Urinary bladder (tissue), 4 donors: ENCODE data around the gene CHCHD6. TPM values are rescaled to one million over a fixed set of nuclear protein-coding genes. Genes with fewer than 3 reads are reported as not detected.

Experiments
- DNase-seq: peaks from one replicate; pipeline ENCODE4 v3.0.0-alpha.2; 2015; ENCODE audit errors: extremely low spot score
- H3K27ac ChIP-seq: one replicate; pipeline ENCODE4 v1.5.1; 2013; ENCODE audit warnings: low read depth, mild to moderate bottlenecking, moderate library complexity
- H3K36me3 ChIP-seq: one replicate; pipeline ENCODE4 v1.6.1; 2013; ENCODE audit warnings: mild to moderate bottlenecking, moderate library complexity; ENCODE audit not compliant: insufficient read depth
- H3K4me1 ChIP-seq: one replicate; pipeline ENCODE4 v1.6.1; 2013; ENCODE audit warnings: mild to moderate bottlenecking, moderate library complexity; ENCODE audit not compliant: insufficient read depth
- H3K4me3 ChIP-seq: one replicate; pipeline ENCODE4 v1.5.1; 2013; ENCODE audit warnings: low read depth, low read length
- WGBS: extraction: QIAGEN DNeasy Blood & Tissue Kit; methylation state at CpG from one replicate; pipeline ENCODE4 v1.1.7; 2013; 5-methylcytosine and 5-hydroxymethylcytosine counted together
- polyA plus RNA-seq: library from polyadenylated mRNA; stranded (reverse); fragments of 200-250 nt; gene quantifications from one replicate; pipeline ENCODE4 v1.2.3, GENCODE V29; 2013
- total RNA-seq: library from RNA; depleted of rRNA; stranded (reverse); fragments of >200 nt; gene quantifications from one replicate; pipeline ENCODE4 v1.2.3, GENCODE V29; 2014
- donor health status: healthy with polysubstance abuse.
- donor health status: healthy.

Gene CHCHD6
- total and polyA plus RNA-seq, 2 donors, result 5.4 to 20.9 TPM

DNA sequence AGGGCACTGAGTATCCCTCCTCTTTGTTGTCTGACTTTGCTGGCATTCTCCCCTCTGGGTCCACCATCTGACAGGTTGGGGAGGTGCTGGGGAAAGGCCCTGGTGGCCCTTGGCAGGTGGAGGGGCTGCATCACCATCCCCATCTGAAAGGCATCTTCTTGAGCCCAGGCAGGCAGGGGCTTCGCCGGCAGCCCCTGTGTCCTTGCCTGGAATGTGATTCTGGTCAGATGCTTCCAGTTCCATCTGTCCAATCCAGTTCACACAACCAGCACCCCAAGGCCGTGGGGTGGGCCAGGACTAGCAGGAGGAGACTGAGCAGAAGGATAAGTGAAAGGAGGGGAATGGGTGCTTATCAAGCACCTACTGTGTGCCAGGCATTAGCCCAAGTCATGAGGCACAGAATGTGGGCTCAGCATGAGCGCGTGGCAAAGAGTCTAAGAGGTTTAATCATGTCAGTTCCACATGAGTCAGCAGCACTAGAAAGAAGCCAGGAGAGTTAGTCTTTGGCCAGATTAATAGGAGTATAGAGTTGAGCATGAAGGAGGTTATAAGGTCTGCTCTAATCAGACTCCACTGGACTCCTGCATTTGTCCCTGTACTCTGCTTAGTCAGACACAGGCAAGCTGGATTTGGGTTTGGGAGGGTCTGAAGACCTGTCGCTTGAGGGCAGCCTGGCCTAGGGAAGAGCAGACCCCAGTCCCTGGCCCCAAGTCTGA, 38.7 kb upstream of the CHCHD6 start:
- WGBS, result 75% methylated on average over 6 of the region's 6 CpGs
- no peak for DNase-seq
- Histone ChIP-seq H3K36me3 (no peaks in the 10 kb centered on the region), H3K4me3 (no peak overlapping the region), H3K4me1 (no peaks in the 10 kb centered on the region), H3K27ac (no peak overlapping the region)

DNA sequence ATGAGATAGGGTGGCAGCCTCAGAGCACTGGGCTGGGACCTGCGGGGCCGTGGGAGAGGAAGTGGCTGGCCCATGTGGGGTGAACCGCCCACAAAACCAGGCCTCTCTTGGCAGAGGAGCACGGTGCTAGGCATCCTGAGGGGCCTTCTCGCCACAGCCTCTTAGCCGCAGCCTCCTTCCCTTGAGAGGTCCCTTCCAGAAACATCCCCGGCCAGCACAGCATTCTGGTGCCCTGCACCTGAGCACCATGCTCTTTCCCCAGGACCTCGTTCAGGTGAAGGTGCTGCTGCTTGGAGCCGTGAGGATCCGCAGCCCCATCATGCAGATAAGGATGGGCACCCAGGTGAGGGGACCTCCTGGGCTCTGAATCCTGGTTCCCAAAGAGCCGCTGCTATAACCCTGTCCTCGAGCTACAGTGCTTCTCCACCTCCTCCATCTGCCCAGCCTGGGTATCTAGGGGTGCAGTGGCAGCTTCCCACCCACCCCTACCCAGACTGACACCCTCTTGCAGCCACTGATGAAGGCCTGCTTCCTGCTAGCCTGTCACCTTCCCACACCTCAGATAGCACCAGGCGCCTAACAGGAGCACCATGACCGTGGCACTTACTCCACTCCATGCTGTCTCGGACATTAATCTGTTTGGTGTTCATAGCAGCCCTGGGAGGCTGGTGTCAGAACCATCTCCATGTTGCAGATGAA, 37.9 kb upstream of the CHCHD6 start:
- DNase-seq, result no peak
- 87% methylated on average over 15 of the region's 15 CpGs for WGBS
- H3K4me1 ChIP-seq, result no peaks in the 10 kb centered on the region
- H3K4me3 ChIP-seq, result no peak overlapping the region
- H3K27ac ChIP-seq, result no peak overlapping the region
- no peaks in the 10 kb centered on the region for H3K36me3 ChIP-seq

DNA sequence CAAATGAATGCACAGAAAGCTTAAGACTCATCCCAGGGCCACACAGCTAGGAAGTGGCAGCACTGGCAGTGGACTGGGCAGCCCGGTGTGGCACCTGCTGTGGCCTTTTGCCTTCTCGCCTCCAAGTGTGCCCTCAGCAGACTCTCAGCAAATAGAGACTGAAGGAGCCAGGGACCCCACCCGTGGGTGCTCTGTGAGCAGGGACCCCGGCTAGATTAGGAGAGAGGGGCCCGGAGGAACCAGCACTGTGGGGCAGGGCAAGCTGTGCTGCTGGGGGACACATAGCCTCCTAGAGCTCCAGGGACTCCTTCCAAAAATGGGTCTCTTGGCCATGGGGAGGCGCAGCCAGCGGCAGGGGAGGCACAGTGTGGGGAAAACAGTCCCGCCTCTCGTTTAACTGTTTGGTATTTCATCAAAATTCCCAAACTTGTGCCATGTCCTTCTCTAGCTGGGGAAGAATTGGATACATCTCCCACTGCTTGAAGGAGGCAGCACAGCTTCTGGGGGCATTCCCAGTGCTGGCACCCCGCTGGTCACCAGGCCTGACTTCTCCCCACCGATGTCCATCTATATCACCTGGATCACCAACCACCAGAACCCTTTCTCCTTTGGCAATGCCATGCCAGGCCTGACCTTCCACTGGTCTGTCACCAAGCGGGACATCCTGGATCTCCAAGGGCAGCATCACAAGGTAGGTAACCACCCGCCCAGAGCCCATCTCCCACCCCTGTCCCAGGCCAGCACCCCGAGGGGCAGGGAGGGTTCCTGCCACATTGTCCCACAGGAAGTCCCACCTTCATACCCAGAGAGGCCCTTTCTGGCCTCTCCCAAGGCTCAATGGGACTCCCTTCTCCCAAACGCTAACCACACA, 37.1 kb upstream of the CHCHD6 start:
- 88% methylated on average over 15 of the region's 15 CpGs for WGBS

DNA sequence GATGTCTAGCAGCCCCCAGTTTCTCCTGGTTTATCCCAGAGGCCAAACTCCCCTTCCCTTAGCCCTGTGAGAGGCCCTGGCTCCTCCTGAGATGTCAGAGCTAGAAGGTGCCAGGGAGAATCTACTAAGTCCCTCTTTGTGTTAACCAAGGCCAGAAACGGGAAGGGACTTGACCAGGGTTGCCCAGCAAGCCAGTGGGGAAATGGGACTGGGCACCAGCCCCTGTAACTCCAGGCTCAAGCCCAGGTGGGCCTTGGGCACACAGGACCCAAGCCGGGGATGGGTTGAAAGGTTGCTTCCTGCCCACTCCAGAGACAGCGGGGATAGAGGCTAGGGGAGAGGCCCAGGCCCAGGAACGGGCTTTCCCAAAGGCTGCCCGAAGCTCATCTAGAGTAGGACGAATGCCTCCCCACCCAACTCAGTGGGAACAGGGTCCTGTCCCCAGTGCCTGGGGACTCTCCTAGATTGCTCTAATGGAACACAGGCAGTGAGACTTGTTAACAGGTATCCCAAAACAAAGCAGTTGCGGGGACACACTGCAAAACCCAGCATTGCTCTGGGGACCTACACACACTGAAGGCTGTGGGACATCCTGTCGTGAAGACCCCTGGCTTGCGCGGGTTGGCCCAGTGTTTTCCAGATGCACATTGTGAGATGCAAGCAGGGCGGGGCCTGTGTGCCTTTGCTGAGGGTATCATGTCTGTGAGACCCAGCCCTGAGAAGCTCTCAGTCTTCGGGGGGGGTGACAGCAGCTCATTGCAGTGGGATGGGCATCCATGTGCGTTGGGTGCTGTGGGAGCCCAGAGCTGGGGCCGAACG, 36.2 kb upstream of the CHCHD6 start:
- Histone ChIP-seq H3K4me3 (no peak overlapping the region), H3K27ac (no peak overlapping the region), H3K4me1 (no peaks in the 10 kb centered on the region), H3K36me3 (no peaks in the 10 kb centered on the region)
- 88% methylated on average over 15 of the region's 15 CpGs for WGBS
- no peak for DNase-seq

More for the DNA sequence above, 37.1 kb upstream of the CHCHD6 start:
- H3K4me3 ChIP-seq, result no peak overlapping the region
- H3K27ac ChIP-seq, result no peak overlapping the region
- DNase-seq, result no peak
- H3K36me3 ChIP-seq, result no peaks in the 10 kb centered on the region
- H3K4me1 ChIP-seq, result no peaks in the 10 kb centered on the region

DNA sequence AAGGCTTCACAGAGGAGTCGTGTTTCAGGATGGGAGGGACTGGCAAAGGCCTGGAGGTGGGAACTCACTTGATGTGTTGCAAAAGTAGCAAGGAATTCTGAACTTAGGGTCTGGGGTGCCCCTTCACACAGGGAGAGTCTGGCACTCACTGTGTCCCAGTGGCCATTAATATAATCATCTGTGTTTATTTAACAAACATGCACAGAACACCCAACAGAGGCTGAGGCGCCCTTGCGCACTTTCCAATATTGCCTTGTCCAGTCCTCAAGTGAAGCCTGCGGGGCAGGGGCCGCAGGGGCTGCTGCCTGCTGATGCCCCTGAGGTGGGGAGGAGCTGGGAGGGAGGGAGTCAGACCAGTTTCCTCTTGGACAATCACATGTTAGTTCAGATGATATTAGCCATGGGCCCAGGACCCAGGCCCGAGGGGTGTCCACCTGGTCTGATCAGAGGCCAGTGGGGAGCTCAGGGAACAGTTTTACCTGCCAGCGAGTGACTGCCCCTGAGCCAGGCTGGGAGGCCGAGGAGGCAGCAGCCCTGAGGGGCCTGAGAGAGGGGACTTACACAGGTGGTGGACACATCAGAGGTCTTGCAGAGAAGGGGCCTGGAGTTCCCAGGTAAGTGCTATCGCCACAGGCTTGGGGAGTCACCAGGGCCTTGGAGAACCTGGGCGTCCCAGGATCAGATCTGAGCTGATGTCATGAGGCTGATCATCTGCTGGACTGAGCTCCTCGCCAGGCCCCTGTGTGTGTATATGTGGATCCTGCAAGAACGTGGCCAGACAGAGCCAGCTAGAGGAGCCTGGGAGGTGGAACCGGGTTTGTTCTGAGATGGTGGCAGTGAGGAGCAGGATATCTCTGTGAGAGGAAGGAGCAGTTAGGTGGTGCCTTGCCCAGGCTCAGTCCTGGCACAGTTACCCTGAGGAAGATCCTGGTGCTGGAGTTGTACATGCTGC, 35.3 kb upstream of the CHCHD6 start:
- 86% methylated on average over 13 of the region's 13 CpGs for WGBS
- Histone ChIP-seq H3K4me3 (no peak overlapping the region), H3K27ac (no peak overlapping the region), H3K4me1 (no peaks in the 10 kb centered on the region), H3K36me3 (no peaks in the 10 kb centered on the region)
- DNase-seq, result no peak

DNA sequence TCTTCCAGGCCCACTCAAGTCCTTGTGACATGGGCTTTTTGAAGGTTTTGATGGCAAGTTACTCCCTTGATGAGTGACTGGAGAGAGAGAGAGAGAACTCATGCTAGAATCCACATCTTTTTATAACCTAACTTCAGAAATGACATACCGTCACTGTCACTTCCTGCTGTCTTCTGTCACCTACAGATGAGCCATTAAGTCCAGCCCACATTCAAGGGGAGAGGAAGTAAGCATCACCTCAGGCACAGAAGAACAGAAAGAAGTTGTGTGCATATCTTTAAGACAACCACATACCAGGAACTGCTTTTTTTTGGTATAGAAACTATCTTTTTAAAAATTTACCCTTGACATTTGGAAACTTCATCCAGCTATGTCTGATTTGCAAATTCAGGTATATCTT, 32.5 kb upstream of the CHCHD6 start:
- Histone ChIP-seq H3K4me1 (no peaks in the 10 kb centered on the region), H3K4me3 (no peak overlapping the region), H3K36me3 (no peaks in the 10 kb centered on the region), H3K27ac (no peak overlapping the region)
- 45% methylated on average over 1 of the region's 1 CpG for WGBS
- DNase-seq, result no peak

DNA sequence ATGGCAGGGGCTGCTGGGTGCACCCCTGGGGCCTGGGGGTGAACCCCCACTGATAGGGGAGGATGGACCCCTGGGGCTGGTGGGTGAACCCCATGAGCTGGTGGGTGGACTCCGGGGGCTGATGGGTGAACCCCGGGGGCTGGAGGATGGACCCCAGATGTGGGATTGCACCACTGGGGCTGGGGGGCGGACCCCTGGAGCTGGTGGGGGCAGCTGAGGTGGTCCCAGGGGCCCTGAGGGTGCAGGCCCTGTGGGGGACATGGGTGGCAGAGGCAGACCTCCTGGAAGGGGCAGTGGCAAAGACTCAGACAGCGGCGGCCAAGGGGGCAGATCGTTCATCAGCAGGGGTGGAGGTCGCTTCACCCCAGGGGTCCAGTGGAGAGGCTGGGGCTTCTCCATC, 31.7 kb upstream of the CHCHD6 start:
- 87% methylated on average over 7 of the region's 7 CpGs for WGBS

DNA sequence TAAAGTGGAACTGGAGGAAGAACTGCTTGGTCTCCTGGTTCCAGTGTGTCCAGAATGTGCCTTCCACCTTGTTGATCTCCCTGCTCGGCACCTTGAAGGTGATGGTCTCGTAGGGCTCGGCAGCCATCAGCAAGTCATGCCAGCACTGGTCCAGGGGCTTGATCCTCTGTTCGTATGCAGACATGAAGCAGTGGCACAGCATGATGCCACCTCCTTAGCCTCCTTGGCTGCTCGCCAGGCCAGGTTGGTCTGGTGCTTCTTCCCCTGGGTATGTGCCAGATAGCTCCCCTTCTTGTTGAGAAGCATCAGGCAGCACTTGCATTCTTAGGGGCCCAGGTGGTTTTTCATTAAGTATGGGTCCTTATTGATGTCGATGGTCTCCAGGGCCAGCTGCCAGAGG, 31.3 kb upstream of the CHCHD6 start:
- Histone ChIP-seq H3K4me1 (no peaks in the 10 kb centered on the region), H3K27ac (no peak overlapping the region), H3K36me3 (no peaks in the 10 kb centered on the region), H3K4me3 (no peak overlapping the region)
- WGBS, result 88% methylated on average over 6 of the region's 6 CpGs
- DNase-seq, result no peak

More for the DNA sequence above, 31.7 kb upstream of the CHCHD6 start:
- Histone ChIP-seq H3K4me1 (no peaks in the 10 kb centered on the region), H3K4me3 (no peak overlapping the region), H3K36me3 (no peaks in the 10 kb centered on the region), H3K27ac (no peak overlapping the region)
- DNase-seq, result no peak

DNA sequence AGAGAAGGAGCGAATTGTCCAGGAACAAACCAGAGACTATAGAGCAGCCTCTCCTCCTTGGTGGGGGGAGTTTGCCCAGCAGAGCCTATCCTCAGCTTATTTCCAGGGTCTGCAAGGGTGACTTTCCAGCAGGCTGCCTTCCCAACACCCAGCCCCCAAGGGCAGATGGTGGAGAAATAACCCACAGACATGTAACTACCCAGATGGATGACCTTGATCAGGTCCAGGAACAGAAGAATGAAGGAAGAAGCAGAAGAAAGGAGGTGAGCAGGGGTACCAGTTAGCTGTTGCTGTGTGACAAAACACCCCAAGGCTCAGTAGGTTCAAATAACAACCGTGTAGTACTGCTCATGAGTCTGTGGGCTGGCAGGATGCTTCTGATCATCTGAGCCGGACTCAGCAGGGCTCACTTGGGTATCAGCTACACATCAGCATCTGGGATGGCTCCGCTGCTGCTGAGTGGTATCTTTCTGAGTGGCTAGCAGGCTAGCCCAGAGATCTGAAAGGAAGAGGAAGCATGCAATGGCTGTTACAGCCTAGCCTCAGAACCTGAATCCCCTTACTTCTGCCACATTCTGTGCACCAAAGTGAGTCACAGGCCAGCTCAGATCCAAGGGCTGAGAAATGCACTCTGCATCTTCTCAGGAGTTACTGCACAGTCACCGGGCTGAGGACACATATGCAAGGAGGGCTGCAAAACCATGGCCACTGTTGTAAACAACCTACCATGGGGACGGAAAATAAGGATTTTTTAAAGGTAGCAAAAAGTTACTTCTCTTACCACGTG, 26.9 kb upstream of the CHCHD6 start:
- no peaks in the 10 kb centered on the region for H3K4me1 ChIP-seq
- H3K4me3 ChIP-seq, result no peak overlapping the region
- no peaks in the 10 kb centered on the region for H3K36me3 ChIP-seq
- H3K27ac ChIP-seq, result no peak overlapping the region
- DNase-seq, result no peak
- WGBS, result 75% methylated on average over 7 of the region's 7 CpGs

DNA sequence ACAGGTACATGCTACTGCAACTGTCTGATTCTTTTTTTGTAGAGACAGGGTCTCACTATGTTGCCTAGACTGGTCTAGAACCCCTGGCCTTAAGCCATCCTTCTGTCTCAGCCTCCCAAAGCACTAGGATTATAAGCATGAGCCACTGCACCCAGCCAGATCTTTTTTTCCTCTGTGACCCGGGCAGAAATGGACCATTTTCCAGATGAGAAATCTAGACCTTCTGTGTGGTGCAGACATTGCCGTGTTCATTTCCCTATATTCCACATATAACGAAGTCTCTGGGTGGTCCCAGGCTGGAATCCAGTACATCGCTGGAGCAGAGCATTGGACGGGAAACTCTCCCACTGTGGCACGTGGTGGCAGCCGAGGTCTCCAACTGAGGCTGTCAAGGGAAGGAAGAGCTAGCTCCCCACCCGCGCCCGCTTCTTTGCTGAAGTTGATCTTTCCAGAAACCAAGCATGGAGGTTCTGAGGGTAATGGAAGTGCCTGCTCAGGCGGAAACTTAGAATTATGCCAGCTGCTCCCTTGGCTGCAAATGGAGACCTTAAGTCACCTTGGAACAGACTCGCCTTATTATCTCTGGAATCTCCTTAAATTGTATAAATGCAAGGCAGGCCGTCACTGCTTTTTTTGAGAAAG, 26.1 kb upstream of the CHCHD6 start:
- H3K27ac ChIP-seq, result no peak overlapping the region
- DNase-seq, result no peak
- WGBS, result 72% methylated on average over 13 of the region's 13 CpGs
- no peaks in the 10 kb centered on the region for H3K36me3 ChIP-seq
- H3K4me1 ChIP-seq, result no peaks in the 10 kb centered on the region
- H3K4me3 ChIP-seq, result no peak overlapping the region

DNA sequence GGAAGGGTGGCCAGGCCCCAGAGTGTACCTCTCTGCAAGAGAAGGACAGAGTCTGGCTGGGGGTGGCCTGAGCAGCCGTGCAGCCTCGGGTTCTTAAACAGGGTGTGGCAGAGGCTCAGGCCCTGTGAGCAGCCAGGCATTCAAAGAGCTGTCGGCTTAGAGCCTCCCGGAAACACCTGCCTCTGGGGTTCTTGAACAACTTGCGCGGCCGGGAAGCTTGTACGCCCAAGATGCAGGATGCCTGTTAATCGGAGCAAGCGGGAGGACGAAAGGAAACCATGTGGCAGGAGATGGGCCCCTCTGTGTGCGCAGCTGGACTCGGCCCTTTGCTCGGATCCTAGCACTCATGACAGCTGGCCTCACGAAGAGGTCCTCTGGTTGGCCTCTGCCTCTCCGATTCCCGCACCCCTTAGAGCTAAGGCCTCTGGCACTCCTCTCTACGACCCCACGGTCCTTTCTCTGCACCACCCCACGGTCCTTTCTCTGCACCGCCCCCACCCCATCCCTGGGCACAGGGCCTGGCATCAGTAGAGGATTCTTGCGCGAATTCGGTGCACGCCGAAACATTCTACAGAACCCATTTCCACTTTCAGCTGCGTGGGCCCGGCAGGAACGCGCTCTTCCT, 25.2 kb upstream of the CHCHD6 start:
- Histone ChIP-seq H3K4me1 (no peaks in the 10 kb centered on the region), H3K27ac (no peak overlapping the region), H3K36me3 (no peaks in the 10 kb centered on the region), H3K4me3 (no peak overlapping the region)
- 27% methylated on average over 30 of the region's 30 CpGs for WGBS
- no peak for DNase-seq
